ENCODE measurements around the gene POLR3F.
"Not testable (repeated sequence)": the region's sequence is repeated elsewhere in the genome, so short reads cannot be mapped to it uniquely, and the experiment has no call there.

POLR3F gene

DNA sequence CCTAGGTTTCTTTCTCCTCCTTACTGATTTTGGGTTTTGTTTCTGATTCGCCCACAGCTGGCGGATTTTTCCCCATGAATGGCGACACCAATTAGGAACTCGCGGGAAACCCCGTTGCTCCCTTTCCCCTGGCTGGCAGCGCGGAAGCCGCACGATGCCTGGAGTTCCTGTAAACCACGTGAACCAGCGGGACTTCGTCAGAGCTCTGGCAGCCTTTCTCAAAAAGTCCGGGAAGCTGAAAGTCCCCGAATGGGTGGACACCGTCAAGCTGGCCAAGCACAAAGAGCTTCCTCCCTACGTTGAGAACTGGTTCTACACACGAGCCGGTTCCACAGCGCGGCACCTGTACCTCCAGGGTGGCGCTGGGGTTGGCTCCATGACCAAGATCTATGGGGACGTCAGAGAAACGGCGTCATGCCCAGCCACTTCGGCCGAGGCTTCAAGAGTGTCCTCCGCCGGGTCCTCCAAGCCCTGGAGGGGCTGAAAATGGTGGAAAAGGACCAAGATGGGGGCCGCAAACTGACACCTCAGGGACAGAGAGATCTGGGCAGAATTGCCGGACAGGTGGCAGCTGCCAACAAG is 37.4 kb downstream of the POLR3F start:
- no peak for DNase-seq (ENCODE audit: low read depth)

DNA sequence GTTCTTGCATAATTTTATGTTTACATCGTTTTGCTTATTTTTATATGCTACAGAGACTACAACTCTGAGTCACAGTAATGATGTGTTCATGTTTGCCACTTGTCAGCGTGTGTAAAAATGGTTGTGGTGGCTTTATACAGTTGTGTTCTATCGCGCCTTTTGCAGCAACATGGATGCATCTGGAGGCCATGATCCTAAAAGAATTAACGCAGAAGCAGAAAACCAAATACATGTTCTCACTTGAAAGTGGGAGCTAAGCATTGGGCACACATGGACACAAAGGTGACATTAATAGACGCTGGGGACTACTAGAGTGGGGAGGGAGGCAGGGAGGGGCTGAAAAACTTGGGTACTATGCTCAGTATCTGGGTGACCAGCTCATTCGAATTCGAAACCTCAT is 39.6 kb downstream of the POLR3F start:
- no peak for DNase-seq (ENCODE audit: low read depth)

- peak; percentile 96 for DNase-seq (ENCODE audit: low read depth)
Observed at GRCh38 chr20:18507218-18508191, 40.3 kb downstream of the POLR3F start, which contains the start of gene SEC23B. TSS of gene SEC23B (plus strand) at chr20:18507940. CDS start at chr20:18510836, 2,896 bp downstream.

GRCh38 chr20:18511571-18511970 is 44.4 kb downstream of the POLR3F start:
- no peak for DNase-seq (ENCODE audit: low read depth)

- DNase-seq (ENCODE audit: low read depth) = no peak
Observed at GRCh38 chr20:18513208-18513607, 46.0 kb downstream of the POLR3F start.

- no peak for DNase-seq (ENCODE audit: low read depth)
Observed at GRCh38 chr20:18514127-18514526, 46.9 kb downstream of the POLR3F start.

DNA sequence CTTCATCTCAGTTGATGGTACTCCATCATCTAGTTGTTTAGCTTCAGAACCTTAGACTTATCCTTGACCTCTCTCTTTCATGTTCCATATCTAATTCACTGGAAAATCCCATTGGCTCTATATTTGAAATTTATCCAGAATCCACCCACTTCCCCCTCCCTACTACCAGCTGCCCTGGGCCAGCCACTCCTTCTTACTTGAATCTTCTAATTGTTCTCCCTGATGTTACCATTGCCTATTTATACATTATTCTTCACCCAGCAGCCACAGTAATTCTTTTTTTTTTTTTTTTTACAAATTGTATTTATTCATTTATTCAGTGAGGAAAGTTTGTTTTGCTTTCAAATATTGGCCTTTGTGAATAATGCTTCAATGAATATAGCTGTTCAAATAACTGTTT is 48.8 kb downstream of the POLR3F start:
- no peak for DNase-seq (ENCODE audit: low read depth)

GRCh38 chr20:18522066-18522465 is 54.9 kb downstream of the POLR3F start:
- DNase-seq (ENCODE audit: low read depth) = not testable (repeated sequence)

DNA sequence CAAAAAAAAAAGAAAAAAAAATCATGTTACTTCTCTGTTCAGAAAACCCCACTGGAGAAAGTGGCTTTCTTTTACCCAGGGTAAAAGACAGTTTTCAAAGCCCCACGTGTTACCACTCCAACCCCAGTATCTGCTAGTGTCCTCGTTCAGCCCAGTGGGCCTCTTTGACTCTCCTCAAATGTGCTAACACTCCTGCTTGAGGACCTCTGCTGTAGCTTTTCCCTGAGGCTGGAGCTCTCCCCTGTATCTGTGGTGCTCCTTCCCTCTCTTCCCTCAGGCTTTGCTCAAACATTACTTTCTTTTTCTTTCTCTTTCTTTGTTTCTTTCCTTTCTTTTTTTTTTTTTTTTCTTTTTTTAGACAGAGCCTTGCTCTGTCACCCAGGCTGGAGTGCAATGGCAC is 55.9 kb downstream of the POLR3F start:
- DNase-seq (ENCODE audit: low read depth) = no peak

GRCh38 chr20:18524646-18525045 is 57.5 kb downstream of the POLR3F start:
- DNase-seq (ENCODE audit: low read depth) = no peak

DNA sequence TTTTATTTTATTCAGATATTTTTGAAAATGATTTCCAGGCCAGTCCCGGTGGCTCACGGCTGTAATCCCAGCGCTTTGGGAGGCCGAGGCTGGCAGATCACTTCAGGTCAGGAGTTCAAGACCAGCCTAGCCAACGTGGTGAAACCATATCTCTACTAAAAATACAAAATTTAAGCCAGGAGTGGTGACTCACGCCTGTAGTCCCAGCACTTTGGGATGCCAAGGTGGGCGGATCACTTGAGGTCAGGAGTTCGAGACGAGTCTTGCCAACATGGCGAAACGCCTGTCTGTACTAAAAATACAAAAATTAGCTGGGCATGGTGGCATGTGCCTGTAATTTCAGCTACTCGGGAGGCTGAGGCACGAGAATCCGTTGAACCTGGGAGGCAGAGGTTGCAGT is 59.6 kb downstream of the POLR3F start:
- DNase-seq (ENCODE audit: low read depth) = not testable (repeated sequence)

DNA sequence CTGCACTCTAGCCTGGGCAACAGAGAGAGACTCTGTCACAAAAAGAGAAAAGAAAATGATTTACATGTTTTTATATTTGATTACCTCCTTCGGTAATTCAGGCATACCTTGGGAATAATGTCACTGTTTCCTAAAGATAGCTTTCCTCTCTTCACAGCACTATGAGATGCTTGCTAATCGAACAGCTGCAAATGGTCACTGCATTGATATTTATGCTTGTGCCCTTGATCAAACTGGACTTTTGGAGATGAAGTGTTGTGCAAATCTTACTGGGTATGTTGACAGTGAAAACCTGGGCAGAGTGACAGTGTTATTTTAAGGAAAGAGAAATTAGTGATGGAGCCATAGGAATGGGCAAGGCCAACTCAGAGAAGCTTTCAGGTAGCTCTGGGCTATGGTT is 60.1 kb downstream of the POLR3F start:
- no peak for DNase-seq (ENCODE audit: low read depth)

DNA sequence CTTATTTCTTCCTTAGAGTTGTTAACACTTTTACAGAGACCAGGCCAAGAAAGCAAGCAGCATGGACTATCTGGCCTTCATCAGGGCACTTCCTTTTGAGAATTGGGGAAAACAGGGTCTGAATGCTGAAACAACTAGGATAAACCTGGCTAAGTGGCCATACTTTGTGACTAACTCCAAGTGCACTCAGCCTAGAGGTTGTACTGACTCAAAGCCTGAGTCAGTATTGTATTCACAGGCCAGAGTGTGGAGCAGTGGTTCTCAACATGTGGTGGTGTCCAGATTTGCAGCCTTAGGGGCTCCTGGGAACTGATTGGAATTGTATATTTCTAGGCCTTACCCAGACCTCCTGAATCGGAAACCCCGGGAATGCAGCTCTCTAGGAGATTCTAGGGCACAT is 60.6 kb downstream of the POLR3F start:
- no peak for DNase-seq (ENCODE audit: low read depth)

- no peak for DNase-seq (ENCODE audit: low read depth)
Observed at GRCh38 chr20:18529041-18529440, 61.9 kb downstream of the POLR3F start.

DNA sequence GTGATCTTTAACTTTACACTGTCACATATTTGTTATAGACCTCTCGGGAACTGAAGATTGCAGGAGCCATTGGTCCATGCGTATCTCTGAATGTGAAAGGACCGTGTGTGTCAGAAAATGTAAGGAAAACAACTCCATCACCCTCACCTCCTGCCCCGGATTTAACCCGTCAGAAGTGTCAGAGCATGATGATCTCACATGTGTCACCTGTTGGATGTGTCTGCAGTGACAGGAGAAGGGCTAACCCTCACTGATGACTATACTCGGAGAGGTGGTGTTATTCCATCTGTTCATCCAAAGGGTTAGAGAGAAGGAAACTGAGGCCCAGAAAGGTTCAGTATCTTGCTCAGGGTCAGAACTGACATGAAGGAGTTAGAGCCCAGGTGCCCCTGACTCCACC is 65.4 kb downstream of the POLR3F start:
- no peak for DNase-seq (ENCODE audit: low read depth)

DNA sequence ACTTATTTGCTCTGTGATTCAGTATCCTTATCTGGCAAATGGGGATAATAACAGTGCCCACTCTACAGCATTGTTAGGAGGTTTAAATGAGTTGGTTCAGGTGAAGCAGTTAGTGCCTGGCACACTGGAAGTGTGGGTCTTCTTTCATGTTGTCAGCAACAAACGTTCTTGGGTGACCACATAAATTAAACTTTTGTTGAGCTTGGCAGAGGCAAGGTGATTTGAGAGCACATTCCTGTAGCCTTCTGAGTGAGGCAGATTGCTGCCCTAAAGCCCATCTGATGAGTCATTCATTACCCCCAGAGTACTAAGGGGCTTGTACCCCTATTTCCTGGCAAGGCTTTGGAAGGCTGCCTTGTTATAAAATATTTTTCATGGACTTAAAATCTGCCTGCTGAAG is 66.3 kb downstream of the POLR3F start:
- DNase-seq (ENCODE audit: low read depth) = no peak

DNA sequence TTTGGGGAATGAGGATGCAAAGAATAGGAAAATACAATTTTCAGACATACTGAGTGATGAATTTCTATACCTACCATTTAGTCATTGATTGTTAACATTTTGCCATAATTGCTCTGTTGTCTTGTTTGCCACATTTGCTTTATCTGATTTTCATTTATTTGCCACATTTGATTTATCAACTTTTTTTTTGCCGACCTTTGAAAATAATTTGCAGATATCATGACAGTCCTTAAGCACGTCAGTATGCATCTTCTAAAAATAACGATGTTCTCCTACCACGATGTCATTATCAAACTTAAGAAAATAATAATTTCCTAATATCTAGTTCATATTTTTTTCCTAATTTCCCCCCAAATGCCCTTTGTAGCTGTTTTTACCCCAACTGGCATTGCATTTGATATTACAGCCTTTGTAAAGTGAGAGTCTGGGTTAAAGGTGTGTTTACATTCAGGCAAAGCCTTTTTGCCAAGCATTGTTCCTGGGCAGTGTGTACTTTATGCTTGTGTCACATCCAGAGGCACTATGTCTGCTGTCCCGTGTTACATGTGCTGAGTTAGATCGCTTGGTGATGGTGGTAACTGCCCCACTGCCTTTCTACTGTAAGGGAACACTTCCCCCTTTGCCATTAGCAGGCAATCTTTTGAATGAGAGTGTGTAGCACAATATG is 66.9 kb downstream of the POLR3F start:
- DNase-seq (ENCODE audit: low read depth) = no peak

Measured in T-helper 22 cell (primary cell).